HepG2 (cell line): Measurements from ENCODE around the gene EDEM1. TPM values are rescaled to one million over a fixed set of nuclear protein-coding genes. Genes with fewer than 3 reads are reported as not detected.

ENCODE experiments used
- ATAC-seq: fragments of 200-7000 bp; cut with Tn5 transposase; 3 replicates; pipeline ENCODE4 v1.9.1; 2020; ENCODE audit warnings: mild to moderate bottlenecking, moderate library complexity
- BruUV-seq: library from RNA; stranded (reverse); fragments of 400-500 nt; replicated peaks from 2 replicates; lab custom pipeline; 2021; lab: Mats Ljungman, UMichigan
- CTCF ChIA-PET: fragments of 300-600 bp; formaldehyde crosslinking; extraction: SDS; loops from one replicate; lab custom pipeline; 2021; ENCODE audit warnings: low total read pairs, inconsistent platforms, low intra/inter-chr PET ratio; lab: Yijun Ruan, JAX
- POLR2A ChIA-PET: fragments of 350-600 bp; sonication (Branson Sonifier 250); formaldehyde crosslinking; loops from one replicate; lab custom pipeline; 2020; ENCODE audit warnings: antibody characterized with exemption, inconsistent platforms; lab: Yijun Ruan, JAX
- DNase-seq: peaks from one replicate; pipeline ENCODE4 v3.0.0-alpha.2; 2015; ENCODE audit warnings: low spot score
- FAIRE-seq: peaks from 3 replicates; lab custom pipeline; 2011; peaks lifted over from hg19 to GRCh38; lab: Jason Lieb, UNC
- H2AFZ ChIP-seq: one replicate; pipeline ENCODE4 v1.6.1; 2011; ENCODE audit warnings: low read length, inconsistent platforms
- H3K27ac ChIP-seq: fragments of 300-600 bp; 3 replicates; pipeline ENCODE4 v1.8.0; 2011; ENCODE audit warnings: mixed run types, mild to moderate bottlenecking, mixed read lengths, low read length, inconsistent platforms; ENCODE audit not compliant: insufficient read depth; ENCODE audit errors: extremely low read length
- H3K27me3 ChIP-seq, 2 experiments: fragments of 200-600 bp in 1 of 2; 2 replicates in 1 of 2; 3 replicates in 1 of 2; pipeline versions ENCODE4 v1.6.0 to v1.8.0; 2011; ENCODE audit warnings: low read length in 2 of 2, mild to moderate bottlenecking in 2 of 2, moderate library complexity in 2 of 2, inconsistent platforms in 1 of 2; ENCODE audit not compliant: insufficient read depth in 2 of 2, control insufficient read depth in 1 of 2
- H3K36me3 ChIP-seq, 2 experiments: fragments of 200-600 bp in 1 of 2; replicated peaks in 1 of 2; 2 replicates in 1 of 2; 3 replicates in 1 of 2; pipeline versions ENCODE4 v1.5.1 to v1.8.0; 2011; ENCODE audit warnings: low read length in 2 of 2, inconsistent platforms in 1 of 2; ENCODE audit not compliant: insufficient read depth in 2 of 2, control insufficient read depth in 1 of 2
- H3K4me1 ChIP-seq: 2 replicates; pipeline ENCODE4 v1.5.1; 2012; ENCODE audit warnings: low read length, inconsistent platforms; ENCODE audit not compliant: insufficient read depth
- H3K4me2 ChIP-seq: 2 replicates; pipeline ENCODE4 v1.6.0; 2011; ENCODE audit warnings: low read depth, low read length, inconsistent platforms
- H3K4me3 ChIP-seq, 3 experiments: fragments of 200-600 bp in 1 of 3; sonication (generic), shearing (Covaris generic) in 1 of 3; replicated peaks in 1 of 3; 2 replicates each; pipeline ENCODE4 v1.5.1; 2011 to 2016; ENCODE audit warnings: low read length in 3 of 3, inconsistent platforms in 2 of 3, low read depth in 2 of 3, mild to moderate bottlenecking in 2 of 3, control low read depth in 1 of 3, mixed read lengths in 1 of 3; ENCODE audit not compliant: insufficient read depth in 1 of 3
- H3K79me2 ChIP-seq: one replicate; pipeline ENCODE4 v1.6.1; 2011; ENCODE audit warnings: low read length, inconsistent platforms; ENCODE audit not compliant: insufficient read depth
- H3K9ac ChIP-seq: 2 replicates; pipeline ENCODE4 v1.6.0; 2011; ENCODE audit warnings: mild to moderate bottlenecking, low read depth, low read length, inconsistent platforms; ENCODE audit not compliant: insufficient read depth
- H3K9me3 ChIP-seq: 2 replicates; pipeline ENCODE4 v1.5.1; 2012; ENCODE audit warnings: mild to moderate bottlenecking, low read length
- H4K20me1 ChIP-seq: 2 replicates; pipeline ENCODE4 v1.6.0; 2011; ENCODE audit warnings: inconsistent platforms, mild to moderate bottlenecking, low read length, moderate library complexity; ENCODE audit not compliant: insufficient read depth
- ARNT2 ChIP-seq: sonication (generic); formaldehyde crosslinking; IDR thresholded peaks from 2 replicates; pipeline ENCODE4 v1.8.0; 2022; ENCODE audit warnings: mild to moderate bottlenecking, low read depth, missing genetic modification reagents, moderate library complexity
- CC2D1A ChIP-seq: sonication (generic); formaldehyde crosslinking; IDR thresholded peaks from 2 replicates; pipeline ENCODE4 v1.8.1; 2023; ENCODE audit warnings: mild to moderate bottlenecking, missing genetic modification reagents
- CENPT ChIP-seq: sonication (generic); formaldehyde crosslinking; IDR thresholded peaks from 2 replicates; pipeline ENCODE4 v1.8.0; 2022; ENCODE audit warnings: low read depth, mild to moderate bottlenecking, moderate library complexity, missing genetic modification reagents
- CREM ChIP-seq, 2 experiments: sonication (generic) in 1 of 2; formaldehyde crosslinking in 1 of 2; IDR thresholded peaks; 2 replicates each; pipeline versions ENCODE4 v1.4.0 to v1.6.1; 2016 to 2020; ENCODE audit warnings: antibody characterized with exemption in 1 of 2, mild to moderate bottlenecking in 1 of 2, missing genetic modification reagents in 1 of 2
- GABPA ChIP-seq, 2 experiments: IDR thresholded peaks; 2 replicates each; pipeline ENCODE4 v1.6.1; 2011 to 2016; ENCODE audit warnings: low read depth in 2 of 2, low read length in 1 of 2, missing biosample characterization in 1 of 2, missing genetic modification characterization in 1 of 2
- GABPB1 ChIP-seq: IDR thresholded peaks from 2 replicates; pipeline ENCODE4 v1.6.1; 2016; ENCODE audit warnings: mild to moderate bottlenecking, missing genetic modification reagents, moderate library complexity, missing compliant biosample characterization
- HDAC1 ChIP-seq: sonication (generic); formaldehyde crosslinking; IDR thresholded peaks from 2 replicates; pipeline ENCODE4 v1.5.1; 2020; ENCODE audit warnings: mild to moderate bottlenecking, missing genetic modification reagents
- HOXA3 ChIP-seq: sonication (generic); formaldehyde crosslinking; IDR thresholded peaks from 2 replicates; pipeline ENCODE4 v1.5.0; 2020; ENCODE audit warnings: missing genetic modification reagents
- KDM2A ChIP-seq: sonication (generic); formaldehyde crosslinking; IDR thresholded peaks from 2 replicates; pipeline ENCODE4 v1.4.0; 2020; ENCODE audit warnings: low read depth, missing genetic modification reagents, borderline replicate concordance
- MYC ChIP-seq: sonication (generic); formaldehyde crosslinking; IDR thresholded peaks from 2 replicates; pipeline ENCODE4 v1.9.0; 2021; ENCODE audit warnings: missing genetic modification reagents, borderline replicate concordance
- RARA ChIP-seq: IDR thresholded peaks from 2 replicates; pipeline ENCODE4 v1.6.1; 2016; ENCODE audit warnings: missing genetic modification reagents, missing compliant biosample characterization
- RBFOX2 ChIP-seq: fragments of 200-400 bp; formaldehyde crosslinking; IDR thresholded peaks from 2 replicates; pipeline ENCODE4 v1.6.1; 2017; ENCODE audit warnings: low read depth, mild to moderate bottlenecking, low read length
- SNAPC2 ChIP-seq: sonication (generic); formaldehyde crosslinking; IDR thresholded peaks from 2 replicates; pipeline ENCODE4 v1.8.1; 2022; ENCODE audit warnings: mild to moderate bottlenecking, missing genetic modification reagents
- TMF1 ChIP-seq: sonication (generic); formaldehyde crosslinking; IDR thresholded peaks from 2 replicates; pipeline ENCODE4 v1.8.1; 2022; ENCODE audit warnings: low read depth, missing genetic modification reagents
- ZFP36L1 ChIP-seq: sonication (generic); formaldehyde crosslinking; IDR thresholded peaks from 2 replicates; pipeline ENCODE4 v1.8.0; 2022; ENCODE audit warnings: mild to moderate bottlenecking, missing genetic modification reagents, moderate library complexity
- ZFX ChIP-seq: sonication (generic); formaldehyde crosslinking; IDR thresholded peaks from 2 replicates; pipeline ENCODE4 v1.4.0; 2020; ENCODE audit warnings: mild to moderate bottlenecking, low read depth, missing genetic modification reagents, moderate library complexity
- ZFY ChIP-seq: sonication (generic); formaldehyde crosslinking; IDR thresholded peaks from 2 replicates; pipeline ENCODE4 v1.4.0; 2020; ENCODE audit warnings: missing genetic modification reagents
- ZNF33B ChIP-seq: sonication (generic); formaldehyde crosslinking; IDR thresholded peaks from 2 replicates; pipeline ENCODE4 v1.5.1; 2020; ENCODE audit warnings: mild to moderate bottlenecking, missing genetic modification reagents
- WGBS: methylation state at CpG from one replicate; pipeline ENCODE4 v1.1.6; 2017; ENCODE audit warnings: low lambda C conversion rate; 5-methylcytosine and 5-hydroxymethylcytosine counted together
- in situ Hi-C: cut with HindIII; loops from 2 replicates; pipeline ENCODE4 v1.10.0; 2017; ENCODE audit warnings: low pct_unique_long_range_greater_than_20kb; ENCODE audit not compliant: extremely low pct_ligation_motif_present
- intact Hi-C: fragments of 100-400 bp; cut with micrococcal nuclease; formaldehyde crosslinking; loops from one replicate; pipeline ENCODE4 v1.10.0; 2022; ENCODE audit not compliant: unreplicated experiment
- polyA plus RNA-seq, 8 experiments: library from polyadenylated mRNA; depleted of rRNA in 3 of 8; stranded (reverse) in 7 of 8; unstranded in 1 of 8; fragments of >200 nt; fragmentation: Illumina TruSeq in 4 of 8; extraction: Trizol in 4 of 8; gene quantifications; 2 replicates each; pipeline versions ENCODE4 v1.2.1 to v1.2.3, GENCODE V29; 2011 to 2016; ENCODE audit warnings: low read depth in 4 of 8, missing spikeins in 1 of 8, mixed read lengths in 1 of 8; ENCODE audit not compliant: insufficient read depth in 1 of 8
- total RNA-seq, 5 experiments: library from RNA; depleted of rRNA; stranded (reverse); fragments of >200 nt; fragmentation: Illumina TruSeq; extraction: Trizol; gene quantifications; 2 replicates each; pipeline ENCODE4 v1.2.3, GENCODE V29; 2016; ENCODE audit warnings: low read depth in 1 of 5
- TF ChIP-seq, protein P1 (sequence below), 2 experiments: sonication (generic) in 1 of 2; formaldehyde crosslinking in 1 of 2; IDR thresholded peaks; 2 replicates each; pipeline versions ENCODE4 v1.4.0 to v1.6.1; 2018 to 2020; ENCODE audit warnings: missing genetic modification reagents in 2 of 2, borderline replicate concordance in 1 of 2, low read depth in 1 of 2, mild to moderate bottlenecking in 1 of 2, missing biosample characterization in 1 of 2
- TF ChIP-seq, protein P2 (sequence below): sonication (generic); formaldehyde crosslinking; IDR thresholded peaks from 2 replicates; pipeline ENCODE4 v1.9.0; 2022; ENCODE audit warnings: missing genetic modification reagents, mild to moderate bottlenecking, borderline replicate concordance

EDEM1 gene
- total and polyA plus RNA-seq, 2 of the 13 experiments (the other 11 are each of a cell fraction or from before 2014, with no cell fraction given) = 13.8 to 25.8 TPM

- H2AFZ ChIP-seq = no peak overlapping the region
- no peaks in the 10 kb centered on the region; a peak in 1 of 5 replicates for H3K27me3 ChIP-seq
- ATAC-seq (peak; percentile 63), DNase-seq (no peak), FAIRE-seq (no peak)
- no CpG with 5 or more reads among the region's 66 CpGs for WGBS
- ChIA-PET CTCF (no interaction called here), POLR2A (interaction anchor here (1.0 to 2.2 kb wide), 3 partner anchors 10 to 65 kb away, joined by 3 to 20 read pairs (median 15); no protein-coding TSS in a partner anchor)
- H4K20me1 ChIP-seq = peaks cover 17% of the 10 kb centered on the region; the same call in 1 of the 2 replicates
- in situ Hi-C loops (loop anchor here (5.0 kb wide), 1 partner anchor 66 kb away; the partner anchor contains the start of gene ARL8B), intact Hi-C loops (loop anchor here (1.0 to 10.0 kb wide), 3 partner anchors 50 to 203 kb away; partner anchors contain the start of gene ARL8B)
- peak overlapping the region; percentile 96 for H3K9ac ChIP-seq
- peak overlapping the region; percentile 88 for H3K4me2 ChIP-seq
- H3K9me3 ChIP-seq = no peaks in the 10 kb centered on the region
- H3K79me2 ChIP-seq = peaks cover 57% of the 10 kb centered on the region
- no TSS peak for BruUV-seq
- peaks cover 0 to 10% of the 10 kb centered on the region in 2 experiments; a peak in 1 of 5 replicates for H3K36me3 ChIP-seq
- H3K4me1 ChIP-seq = peaks cover 47% of the 10 kb centered on the region
- H3K27ac ChIP-seq = peak overlapping the region; percentile 83
- peak overlapping the region; percentile 74 to 99 (median 90) for H3K4me3 ChIP-seq
- peak; percentile 50; the same call in 1 of the 2 replicates for TF ChIP-seq ARNT2 (CRISPR knock-in tag)
- TF ChIP-seq TMF1 = peak; percentile 70; the same call in 1 of the 2 replicates
- TF ChIP-seq, protein P1, sequence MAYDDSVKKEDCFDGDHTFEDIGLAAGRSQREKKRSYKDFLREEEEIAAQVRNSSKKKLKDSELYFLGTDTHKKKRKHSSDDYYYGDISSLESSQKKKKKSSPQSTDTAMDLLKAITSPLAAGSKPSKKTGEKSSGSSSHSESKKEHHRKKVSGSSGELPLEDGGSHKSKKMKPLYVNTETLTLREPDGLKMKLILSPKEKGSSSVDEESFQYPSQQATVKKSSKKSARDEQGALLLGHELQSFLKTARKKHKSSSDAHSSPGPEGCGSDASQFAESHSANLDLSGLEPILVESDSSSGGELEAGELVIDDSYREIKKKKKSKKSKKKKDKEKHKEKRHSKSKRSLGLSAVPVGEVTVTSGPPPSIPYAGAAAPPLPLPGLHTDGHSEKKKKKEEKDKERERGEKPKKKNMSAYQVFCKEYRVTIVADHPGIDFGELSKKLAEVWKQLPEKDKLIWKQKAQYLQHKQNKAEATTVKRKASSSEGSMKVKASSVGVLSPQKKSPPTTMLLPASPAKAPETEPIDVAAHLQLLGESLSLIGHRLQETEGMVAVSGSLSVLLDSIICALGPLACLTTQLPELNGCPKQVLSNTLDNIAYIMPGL (CRISPR knock-in tag; IDR thresholded peaks at IDR 0.05; ENCODE audit: borderline replicate concordance in 1 of 2, low read depth in 1 of 2) = 0 out of 4 replicates have a peak, but pooled peaks of 1 of the 2 experiments have one; percentile 9
- TF ChIP-seq ZFP36L1 (CRISPR knock-in tag) = no peak
- TF ChIP-seq CREM (IDR thresholded peaks at IDR 0.05) = no peak
- TF ChIP-seq CREM (CRISPR knock-in tag; IDR thresholded peaks at IDR 0.05) = no peak
- TF ChIP-seq SNAPC2 (CRISPR knock-in tag) = 0 out of 2 replicates have a peak, but pooled peaks have one; percentile 29
- peak; percentile 51; the same call in 1 of the 2 replicates for TF ChIP-seq KDM2A (CRISPR knock-in tag)
- peak; percentile 75 for TF ChIP-seq ZFY (CRISPR knock-in tag)
- TF ChIP-seq HOXA3 (CRISPR knock-in tag) = 0 out of 2 replicates have a peak, but pooled peaks have one; percentile 7
- TF ChIP-seq CC2D1A (CRISPR knock-in tag) = no peak
- peak; percentile 78 for TF ChIP-seq ZFX (CRISPR knock-in tag)
- TF ChIP-seq RARA = no peak
- no peak for TF ChIP-seq ZNF33B (CRISPR knock-in tag)
- TF ChIP-seq GABPB1 (CRISPR knock-in tag) = peak; percentile 9; the same call in 1 of the 2 replicates
- peak; percentile 72 for TF ChIP-seq RBFOX2
- 0 out of 2 replicates have a peak, but pooled peaks have one; percentile 7 for TF ChIP-seq HDAC1 (CRISPR knock-in tag)
- peak; percentile 39; the same call in 1 of the 2 replicates for TF ChIP-seq MYC (CRISPR knock-in tag)
- peak; percentile 46; the same call in 1 of the 2 replicates for TF ChIP-seq GABPA (IDR thresholded peaks at IDR 0.05; ENCODE audit: low read depth, low read length)
- no peak for TF ChIP-seq GABPA (CRISPR knock-in tag; IDR thresholded peaks at IDR 0.05; ENCODE audit: low read depth)
- peak; percentile 55; the same call in 1 of the 2 replicates for TF ChIP-seq CENPT (CRISPR knock-in tag)
- TF ChIP-seq, protein P2, sequence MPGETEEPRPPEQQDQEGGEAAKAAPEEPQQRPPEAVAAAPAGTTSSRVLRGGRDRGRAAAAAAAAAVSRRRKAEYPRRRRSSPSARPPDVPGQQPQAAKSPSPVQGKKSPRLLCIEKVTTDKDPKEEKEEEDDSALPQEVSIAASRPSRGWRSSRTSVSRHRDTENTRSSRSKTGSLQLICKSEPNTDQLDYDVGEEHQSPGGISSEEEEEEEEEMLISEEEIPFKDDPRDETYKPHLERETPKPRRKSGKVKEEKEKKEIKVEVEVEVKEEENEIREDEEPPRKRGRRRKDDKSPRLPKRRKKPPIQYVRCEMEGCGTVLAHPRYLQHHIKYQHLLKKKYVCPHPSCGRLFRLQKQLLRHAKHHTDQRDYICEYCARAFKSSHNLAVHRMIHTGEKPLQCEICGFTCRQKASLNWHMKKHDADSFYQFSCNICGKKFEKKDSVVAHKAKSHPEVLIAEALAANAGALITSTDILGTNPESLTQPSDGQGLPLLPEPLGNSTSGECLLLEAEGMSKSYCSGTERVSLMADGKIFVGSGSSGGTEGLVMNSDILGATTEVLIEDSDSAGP = peak; percentile 54; the same call in 1 of the 2 replicates
These were observed 462 bp downstream of the EDEM1 start for GRCh38 chr3:5187920-5188418.
